ENCODE measurements around the gene CTCF. TPM values are rescaled to one million over a fixed set of nuclear protein-coding genes. Genes with fewer than 3 reads are reported as not detected.

The CTCF gene
- total and polyA plus RNA-seq, 10 of the 15 experiments (the other 5 are each of a cell fraction or from before 2014, with no cell fraction given) = 9.1 to 55.0 (median 41.8) TPM

DNA sequence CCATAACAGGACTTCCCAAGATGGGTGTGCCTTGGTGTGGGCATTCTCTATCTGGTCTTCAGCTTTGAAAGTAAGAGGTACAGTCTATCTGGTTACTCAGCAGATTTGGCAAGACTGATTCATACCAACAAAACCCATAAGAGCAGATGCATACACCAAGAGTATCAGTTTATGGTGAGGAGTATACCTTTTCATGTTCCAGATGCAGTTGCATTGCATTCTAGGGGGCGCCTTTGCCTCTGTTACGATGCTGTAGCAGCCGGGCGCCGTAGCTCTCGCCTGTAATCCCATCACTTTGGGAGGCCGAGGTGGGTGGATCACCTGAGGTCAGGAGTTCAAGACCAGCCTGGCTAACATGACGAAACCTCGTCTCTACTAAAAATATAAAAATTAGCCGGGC is 51.5 kb downstream of the CTCF start:
- RAD21 ChIA-PET (ENCODE audit: unreplicated experiment) = no interaction called here
- no peak overlapping the region for H3K4me2 ChIP-seq (ENCODE audit: control insufficient read depth, insufficient read depth)
- no TSS peak for BruUV-seq (replicated peaks)
- no peaks in the 10 kb centered on the region for H3K9me3 ChIP-seq (replicated peaks; ENCODE audit: control insufficient read depth, insufficient read depth, low read length)
- peaks cover 5% of the 10 kb centered on the region for H3K79me2 ChIP-seq (ENCODE audit: control insufficient read depth, insufficient read depth, low read length)
- SMC1A ChIA-PET (ENCODE audit: uncharacterized antibody, unreplicated experiment) = interaction anchor here (1.6 kb wide), 1 partner anchor 31 kb away, joined by 3 read pairs; no protein-coding TSS in a partner anchor
- in situ Hi-C loops (cut with MboI) (no loop called here), intact Hi-C loops (cut with micrococcal nuclease; ENCODE audit: unreplicated experiment) (no loop called here)
- no peaks in the 10 kb centered on the region for H3K27me3 ChIP-seq (replicated peaks in 1 of 2; ENCODE audit: control insufficient read depth in 2 of 2, insufficient read depth in 2 of 2, low read length in 1 of 2)
- H3K4me1 ChIP-seq (ENCODE audit: control insufficient read depth, insufficient read depth, low read length) = no peaks in the 10 kb centered on the region
- over 99% methylated on average over 10 of the region's 10 CpGs for WGBS (ENCODE audit: insufficient coverage, insufficient replicate concordance, low lambda C conversion rate, missing lambda C conversion rate)
- H3K27ac ChIP-seq (ENCODE audit: control insufficient read depth, insufficient read depth) = no peak overlapping the region
- no peak overlapping the region for H3K4me3 ChIP-seq
- ATAC-seq = no peak
- no peaks in the 10 kb centered on the region for H4K20me1 ChIP-seq (ENCODE audit: control insufficient read depth, insufficient read depth)
- H3K9ac ChIP-seq (ENCODE audit: control insufficient read depth, insufficient read depth, low read length) = no peak overlapping the region
- peaks cover 8 to 21% of the 10 kb centered on the region in 2 experiments for H3K36me3 ChIP-seq (ENCODE audit: control insufficient read depth in 2 of 2, insufficient read depth in 2 of 2, low read length in 1 of 2)
- no peak for DNase-seq (ENCODE audit: low read depth, low spot score)
- FAIRE-seq = no peak
- CTCF ChIA-PET = interaction anchor here (0.6 to 2.1 kb wide), 4 partner anchors 12 to 93 kb away, joined by 3 to 13 read pairs (median 4); no protein-coding TSS in a partner anchor
- POLR2A ChIA-PET = interaction anchor here (0.7 to 0.9 kb wide), 3 partner anchors 10 to 644 kb away, joined by 3 to 7 read pairs (median 4); no protein-coding TSS in a partner anchor
- TF ChIP-seq, protein P1, sequence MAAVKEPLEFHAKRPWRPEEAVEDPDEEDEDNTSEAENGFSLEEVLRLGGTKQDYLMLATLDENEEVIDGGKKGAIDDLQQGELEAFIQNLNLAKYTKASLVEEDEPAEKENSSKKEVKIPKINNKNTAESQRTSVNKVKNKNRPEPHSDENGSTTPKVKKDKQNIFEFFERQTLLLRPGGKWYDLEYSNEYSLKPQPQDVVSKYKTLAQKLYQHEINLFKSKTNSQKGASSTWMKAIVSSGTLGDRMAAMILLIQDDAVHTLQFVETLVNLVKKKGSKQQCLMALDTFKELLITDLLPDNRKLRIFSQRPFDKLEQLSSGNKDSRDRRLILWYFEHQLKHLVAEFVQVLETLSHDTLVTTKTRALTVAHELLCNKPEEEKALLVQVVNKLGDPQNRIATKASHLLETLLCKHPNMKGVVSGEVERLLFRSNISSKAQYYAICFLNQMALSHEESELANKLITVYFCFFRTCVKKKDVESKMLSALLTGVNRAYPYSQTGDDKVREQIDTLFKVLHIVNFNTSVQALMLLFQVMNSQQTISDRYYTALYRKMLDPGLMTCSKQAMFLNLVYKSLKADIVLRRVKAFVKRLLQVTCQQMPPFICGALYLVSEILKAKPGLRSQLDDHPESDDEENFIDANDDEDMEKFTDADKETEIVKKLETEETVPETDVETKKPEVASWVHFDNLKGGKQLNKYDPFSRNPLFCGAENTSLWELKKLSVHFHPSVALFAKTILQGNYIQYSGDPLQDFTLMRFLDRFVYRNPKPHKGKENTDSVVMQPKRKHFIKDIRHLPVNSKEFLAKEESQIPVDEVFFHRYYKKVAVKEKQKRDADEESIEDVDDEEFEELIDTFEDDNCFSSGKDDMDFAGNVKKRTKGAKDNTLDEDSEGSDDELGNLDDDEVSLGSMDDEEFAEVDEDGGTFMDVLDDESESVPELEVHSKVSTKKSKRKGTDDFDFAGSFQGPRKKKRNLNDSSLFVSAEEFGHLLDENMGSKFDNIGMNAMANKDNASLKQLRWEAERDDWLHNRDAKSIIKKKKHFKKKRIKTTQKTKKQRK (IDR thresholded peaks at IDR 0.05; ENCODE audit: low read depth, low read length) = no peak
- TF ChIP-seq ETV6 (conservative IDR thresholded peaks at IDR 0.05 in 1 of 2, IDR thresholded peaks at IDR 0.05 in 1 of 2; ENCODE audit: borderline replicate concordance in 1 of 2, low read depth in 1 of 2) = no peak
- TF ChIP-seq, protein P2, sequence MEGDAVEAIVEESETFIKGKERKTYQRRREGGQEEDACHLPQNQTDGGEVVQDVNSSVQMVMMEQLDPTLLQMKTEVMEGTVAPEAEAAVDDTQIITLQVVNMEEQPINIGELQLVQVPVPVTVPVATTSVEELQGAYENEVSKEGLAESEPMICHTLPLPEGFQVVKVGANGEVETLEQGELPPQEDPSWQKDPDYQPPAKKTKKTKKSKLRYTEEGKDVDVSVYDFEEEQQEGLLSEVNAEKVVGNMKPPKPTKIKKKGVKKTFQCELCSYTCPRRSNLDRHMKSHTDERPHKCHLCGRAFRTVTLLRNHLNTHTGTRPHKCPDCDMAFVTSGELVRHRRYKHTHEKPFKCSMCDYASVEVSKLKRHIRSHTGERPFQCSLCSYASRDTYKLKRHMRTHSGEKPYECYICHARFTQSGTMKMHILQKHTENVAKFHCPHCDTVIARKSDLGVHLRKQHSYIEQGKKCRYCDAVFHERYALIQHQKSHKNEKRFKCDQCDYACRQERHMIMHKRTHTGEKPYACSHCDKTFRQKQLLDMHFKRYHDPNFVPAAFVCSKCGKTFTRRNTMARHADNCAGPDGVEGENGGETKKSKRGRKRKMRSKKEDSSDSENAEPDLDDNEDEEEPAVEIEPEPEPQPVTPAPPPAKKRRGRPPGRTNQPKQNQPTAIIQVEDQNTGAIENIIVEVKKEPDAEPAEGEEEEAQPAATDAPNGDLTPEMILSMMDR (IDR thresholded peaks at IDR 0.05 in 2 of 3, conservative IDR thresholded peaks at IDR 0.05 in 1 of 3; ENCODE audit: control insufficient read depth in 2 of 3, extremely low read depth in 1 of 3, insufficient read depth in 1 of 3, low read depth in 3 of 3, low read length in 3 of 3) = peak in 1 of 3 experiments; percentile 15; a peak in 1 of 6 replicates
- H2AFZ ChIP-seq (ENCODE audit: control insufficient read depth, low read depth, low read length) = no peak overlapping the region
